Kidney glomerular epithelial cell (primary cell): ENCODE results near the gene ZNF444.
"Not testable (repeated sequence)": the region's sequence is repeated elsewhere in the genome, so short reads cannot be mapped to it uniquely, and the experiment has no call there.

Experiments used
- DNase-seq: peaks from one replicate; lab custom pipeline; 2025; lab: John Stamatoyannopoulos, UW

Gene ZNF444

DNA sequence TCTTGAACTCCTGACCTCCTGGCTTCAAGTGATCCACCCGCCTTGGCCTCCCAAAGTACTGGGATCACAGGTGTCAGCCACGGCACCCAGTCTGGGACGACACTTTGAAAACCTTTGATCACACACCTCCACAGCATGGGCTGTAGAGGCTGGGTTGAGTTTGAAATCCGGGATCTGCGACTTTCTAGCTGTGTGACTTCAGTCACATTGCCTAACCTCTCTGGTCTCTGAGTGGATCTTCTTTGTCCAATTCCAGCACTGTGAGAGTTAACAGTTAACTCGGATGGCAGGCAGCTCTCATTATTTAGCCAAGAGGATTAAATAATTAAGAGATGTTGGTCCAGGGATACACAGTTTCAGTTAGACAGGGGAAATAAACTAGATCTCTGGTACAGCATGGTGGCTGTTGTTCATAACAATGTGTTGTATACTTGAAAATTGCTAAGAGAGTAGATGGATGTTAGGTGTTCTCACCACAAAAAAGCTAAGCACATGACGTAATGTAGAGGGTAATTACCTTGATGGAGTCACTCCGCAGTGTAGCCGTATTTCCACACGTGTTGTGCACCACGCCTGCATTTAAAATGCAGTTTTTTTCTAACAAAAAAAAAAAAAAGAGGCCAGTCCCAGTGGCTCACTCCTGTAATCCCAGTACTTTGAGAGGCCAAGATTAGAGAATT, 36.6 kb downstream of the ZNF444 start:
- no peak for DNase-seq

DNA sequence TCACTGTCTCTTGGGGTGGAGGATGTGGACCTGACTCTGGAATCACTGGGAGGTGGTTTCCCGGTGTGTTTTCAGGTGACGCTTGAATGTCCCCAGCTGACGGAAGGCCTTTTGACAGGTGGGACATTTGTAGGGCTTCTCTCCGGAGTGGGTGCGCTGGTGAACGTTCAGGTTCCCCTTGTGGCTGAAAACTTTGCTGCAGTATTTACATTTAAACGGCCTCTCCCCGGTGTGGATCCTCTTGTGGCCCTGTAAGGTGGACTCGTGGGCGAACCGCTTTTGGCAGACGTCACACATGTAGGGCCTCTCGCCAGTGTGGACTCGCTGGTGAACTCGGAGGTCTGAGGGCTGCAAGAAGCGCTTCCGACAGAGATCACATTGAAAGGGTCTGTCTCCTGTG, 48.7 kb downstream of the ZNF444 start:
- no peak for DNase-seq

- no peak for DNase-seq
Observed at GRCh38 chr19:56191115-56191514, 50.0 kb downstream of the ZNF444 start.

GRCh38 chr19:56191711-56192110, 50.6 kb downstream of the ZNF444 start:
- no peak for DNase-seq

- no peak for DNase-seq
Observed at GRCh38 chr19:56193981-56194640, 53.0 kb downstream of the ZNF444 start.

DNA sequence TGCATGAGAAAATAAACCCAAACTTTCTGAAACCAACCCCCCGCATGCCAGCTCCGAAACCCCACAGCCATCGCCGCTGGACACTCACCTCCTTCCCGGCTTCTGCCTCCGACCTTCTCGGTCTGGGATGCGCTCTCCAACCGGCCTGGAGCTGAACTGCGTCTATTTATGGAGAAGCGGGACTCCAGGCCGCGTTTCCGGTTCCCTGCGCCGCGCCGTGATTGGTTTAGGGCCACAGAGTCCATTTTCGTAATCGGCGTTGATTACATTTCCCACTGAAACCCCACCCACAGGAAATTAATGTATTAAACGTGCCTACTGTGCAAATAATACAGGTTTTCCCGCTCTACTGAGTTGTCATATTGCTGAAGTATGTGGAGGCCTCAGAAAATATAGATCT, 56.6 kb downstream of the ZNF444 start, which contains the start of gene ZSCAN5B:
Gene ZSCAN5B, minus strand, starts transcription at position 138 of the 400 bp plus-strand sequence. CDS start 4,731 bp downstream, outside the sequence.
- not testable (repeated sequence) for DNase-seq

GRCh38 chr19:56199687-56200086, 58.6 kb downstream of the ZNF444 start:
- DNase-seq: no peak

DNA sequence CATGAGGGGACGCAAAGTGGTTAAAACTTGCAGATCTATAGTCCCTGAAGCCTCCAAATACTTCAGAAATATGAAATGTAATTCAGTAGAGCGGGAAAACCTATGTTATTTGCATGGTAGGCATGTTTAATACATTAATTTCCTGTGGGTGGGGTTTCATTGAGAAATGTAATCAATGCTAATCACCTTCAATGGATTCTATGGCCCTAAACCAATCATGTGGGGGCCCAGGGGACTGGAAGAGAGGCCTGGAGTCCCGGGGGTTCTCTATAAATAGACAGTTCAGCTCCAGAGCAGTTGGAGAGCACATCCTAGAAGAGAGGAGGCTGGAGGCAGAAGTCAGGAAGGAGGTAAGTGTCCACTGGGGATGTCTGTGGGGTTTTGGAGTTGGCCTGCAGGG, 60.9 kb downstream of the ZNF444 start, which contains the start of gene ZSCAN5C:
Gene ZSCAN5C, plus strand, starts transcription at position 301 of the 400 bp plus-strand sequence. CDS start 3,641 bp downstream, outside the sequence.
- DNase-seq: no peak

DNA sequence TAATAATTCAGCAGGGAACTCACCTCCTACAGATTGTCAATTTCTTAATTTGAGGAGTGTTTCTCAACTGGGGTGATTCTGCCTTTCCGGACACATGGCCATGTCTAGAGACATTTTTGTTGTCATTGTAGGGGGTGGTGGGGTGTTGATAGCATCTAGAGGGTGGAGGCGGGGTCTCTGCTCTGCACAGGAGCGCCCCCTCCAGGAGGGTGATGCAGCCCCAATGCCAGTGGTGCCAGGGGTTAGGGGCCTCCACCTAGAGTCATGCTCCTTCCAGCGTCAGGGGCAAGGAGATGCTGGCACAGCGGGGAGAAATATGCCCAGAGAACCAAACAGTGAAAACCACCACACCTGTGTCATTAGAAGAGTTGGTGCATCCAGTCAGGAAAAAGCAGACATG, 66.5 kb downstream of the ZNF444 start:
- not testable (repeated sequence) for DNase-seq

- DNase-seq: no peak
Observed at GRCh38 chr19:56209091-56209490, 68.0 kb downstream of the ZNF444 start.

DNA sequence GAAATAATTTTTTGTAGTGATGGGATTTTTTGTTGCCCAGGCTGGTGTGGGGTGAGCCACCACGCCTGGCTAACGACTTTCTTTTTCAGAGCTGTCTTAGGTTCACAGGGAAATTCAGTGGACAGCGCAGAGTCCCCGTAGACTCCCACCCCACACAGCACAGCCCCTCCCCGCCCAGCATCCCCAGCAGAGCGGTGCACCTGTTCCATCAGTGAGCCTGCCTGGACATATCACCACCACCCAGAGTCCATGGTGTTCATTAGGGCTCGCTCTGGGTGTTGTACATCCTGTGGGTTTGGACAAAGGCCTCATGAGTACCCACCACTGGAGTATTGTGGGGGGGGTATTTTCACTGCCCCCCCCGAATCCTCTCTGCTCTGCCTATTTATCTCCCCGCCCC, 68.9 kb downstream of the ZNF444 start:
- DNase-seq: not testable (repeated sequence)
